HepG2 (cell line): ENCODE results near the gene H1-8. TPM values are rescaled to one million over a fixed set of nuclear protein-coding genes. Genes with fewer than 3 reads are reported as not detected.
A peak's percentile ranks its signal among the peaks of the same experiment; 100 is the strongest.

Experiments used
- CEBPG ChIP-seq: IDR thresholded peaks from 2 replicates; pipeline ENCODE4 v1.6.1; 2016
- CHD4 ChIP-seq: fragments of 200-600 bp; sonication (generic); IDR thresholded peaks from 2 replicates; pipeline ENCODE4 v1.7.0; 2017; ENCODE audit warnings: mild to moderate bottlenecking, low read length, borderline replicate concordance
- ELF3 ChIP-seq: IDR thresholded peaks from 2 replicates; pipeline ENCODE4 v1.6.1; 2016; ENCODE audit warnings: missing genetic modification reagents, missing compliant biosample characterization
- IKZF4 ChIP-seq: sonication (generic); formaldehyde crosslinking; IDR thresholded peaks from 2 replicates; pipeline ENCODE4 v1.5.1; 2020; ENCODE audit warnings: borderline replicate concordance, mild to moderate bottlenecking, low read depth, missing genetic modification reagents; ENCODE audit errors: not compliant biosample characterization
- IRF2 ChIP-seq: IDR thresholded peaks from 2 replicates; pipeline ENCODE4 v1.6.1; 2018; ENCODE audit warnings: missing genetic modification reagents, missing compliant biosample characterization
- KLF11 ChIP-seq: IDR thresholded peaks from 2 replicates; pipeline ENCODE4 v1.6.1; 2016; ENCODE audit warnings: missing compliant biosample characterization
- MAFF ChIP-seq: IDR thresholded peaks from 2 replicates; pipeline ENCODE4 v1.6.1; 2011; ENCODE audit warnings: low read depth, low read length, improper control_type of control experiment
- MTA3 ChIP-seq: sonication (generic); formaldehyde crosslinking; IDR thresholded peaks from 2 replicates; pipeline ENCODE4 v1.4.0; 2020; ENCODE audit warnings: missing genetic modification reagents
- NR3C1 ChIP-seq: sonication (generic); formaldehyde crosslinking; IDR thresholded peaks from 2 replicates; pipeline ENCODE4 v1.4.0; 2020; ENCODE audit warnings: missing genetic modification reagents
- RXRB ChIP-seq: IDR thresholded peaks from 2 replicates; pipeline ENCODE4 v1.6.1; 2016; ENCODE audit warnings: borderline replicate concordance, missing genetic modification reagents, missing compliant biosample characterization
- TBX2 ChIP-seq: sonication (generic); formaldehyde crosslinking; IDR thresholded peaks from 2 replicates; pipeline ENCODE4 v1.5.0; 2020; ENCODE audit warnings: missing genetic modification reagents, mild to moderate bottlenecking, borderline replicate concordance
- ZBTB3 ChIP-seq: sonication (generic); formaldehyde crosslinking; IDR thresholded peaks from 2 replicates; pipeline ENCODE4 v1.4.0; 2020; ENCODE audit warnings: low read depth, mild to moderate bottlenecking, moderate library complexity, missing genetic modification reagents, borderline replicate concordance
- ZFP41 ChIP-seq: sonication (generic); formaldehyde crosslinking; IDR thresholded peaks from 2 replicates; pipeline ENCODE4 v1.4.0; 2020; ENCODE audit warnings: mild to moderate bottlenecking, missing genetic modification reagents, borderline replicate concordance
- ZNF225 ChIP-seq: sonication (generic); formaldehyde crosslinking; IDR thresholded peaks from 2 replicates; pipeline ENCODE4 v1.4.0; 2020; ENCODE audit warnings: mild to moderate bottlenecking, missing genetic modification reagents
- ZNF558 ChIP-seq: sonication (generic); formaldehyde crosslinking; IDR thresholded peaks from 2 replicates; pipeline ENCODE4 v1.9.0; 2022; ENCODE audit warnings: mild to moderate bottlenecking, missing genetic modification reagents, borderline replicate concordance
- polyA plus RNA-seq, 8 experiments: library from polyadenylated mRNA; depleted of rRNA in 3 of 8; stranded (reverse) in 7 of 8; unstranded in 1 of 8; fragments of >200 nt; fragmentation: Illumina TruSeq in 4 of 8; extraction: Trizol in 4 of 8; gene quantifications; 2 replicates each; pipeline versions ENCODE4 v1.2.1 to v1.2.3, GENCODE V29; 2011 to 2016; ENCODE audit warnings: low read depth in 4 of 8, missing spikeins in 1 of 8, mixed read lengths in 1 of 8; ENCODE audit not compliant: insufficient read depth in 1 of 8
- total RNA-seq, 5 experiments: library from RNA; depleted of rRNA; stranded (reverse); fragments of >200 nt; fragmentation: Illumina TruSeq; extraction: Trizol; gene quantifications; 2 replicates each; pipeline ENCODE4 v1.2.3, GENCODE V29; 2016; ENCODE audit warnings: low read depth in 1 of 5
- TF ChIP-seq, protein P1 (sequence below): sonication (generic); formaldehyde crosslinking; IDR thresholded peaks from 2 replicates; pipeline ENCODE4 v1.5.0; 2020; ENCODE audit warnings: mild to moderate bottlenecking, missing genetic modification reagents, borderline replicate concordance
- TF ChIP-seq, protein P2 (sequence below): sonication (generic); formaldehyde crosslinking; IDR thresholded peaks from 2 replicates; pipeline ENCODE4 v1.8.0; 2022; ENCODE audit warnings: low read depth, missing genetic modification reagents
- TF ChIP-seq, protein P3 (sequence below): sonication (generic); formaldehyde crosslinking; conservative IDR thresholded peaks from 2 replicates; pipeline ENCODE4 v1.4.0; 2020; ENCODE audit warnings: missing genetic modification reagents

H1-8 gene
- total and polyA plus RNA-seq, 2 of the 13 experiments (the other 11 are each of a cell fraction or from before 2014, with no cell fraction given), result 0.08 TPM; not detected in 1

DNA sequence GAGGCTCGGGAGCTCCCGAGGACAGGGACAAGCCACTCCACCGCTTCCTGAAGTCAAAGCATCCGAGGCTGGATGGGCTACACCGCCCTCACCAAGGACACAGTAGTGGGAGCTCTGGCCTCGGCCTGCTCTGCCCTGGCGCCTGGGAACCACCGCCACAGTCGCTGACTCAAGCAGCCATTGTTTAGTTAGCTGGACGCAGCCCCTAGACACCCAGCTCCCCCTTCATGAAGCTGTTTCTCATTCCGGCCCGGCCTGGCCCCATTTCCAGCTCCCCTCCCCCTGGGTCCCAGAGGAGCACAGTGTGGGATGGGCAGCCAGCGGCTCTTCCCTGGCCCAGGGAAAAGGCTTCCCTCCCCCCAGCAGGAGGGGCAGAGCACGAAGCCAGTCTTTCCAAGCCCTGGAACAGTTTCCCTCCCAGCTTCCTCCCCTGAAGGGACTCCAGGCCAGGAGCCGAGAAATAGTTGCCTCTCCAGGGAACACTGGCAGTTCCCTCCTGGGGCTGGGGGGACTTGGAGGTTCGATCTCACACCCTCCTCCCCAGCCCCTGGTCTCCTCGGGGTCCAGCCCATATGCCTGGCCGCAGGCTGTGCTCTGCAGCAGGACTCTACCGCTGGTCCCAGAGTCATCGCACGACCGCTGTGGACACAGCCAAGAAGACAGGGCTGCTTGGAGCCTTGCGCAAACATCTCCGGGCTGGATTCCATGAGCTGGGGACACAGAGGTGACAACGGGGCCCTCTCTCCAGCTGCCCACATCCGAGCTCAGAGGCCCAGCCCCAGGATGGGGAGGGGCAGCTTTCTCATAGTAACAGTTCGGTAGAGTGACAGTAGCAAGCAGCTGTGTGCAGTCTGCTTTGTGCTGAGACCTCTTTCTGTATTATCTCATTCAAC, 53.5 kb downstream of the H1-8 start (continued):
- TF ChIP-seq, protein P1, sequence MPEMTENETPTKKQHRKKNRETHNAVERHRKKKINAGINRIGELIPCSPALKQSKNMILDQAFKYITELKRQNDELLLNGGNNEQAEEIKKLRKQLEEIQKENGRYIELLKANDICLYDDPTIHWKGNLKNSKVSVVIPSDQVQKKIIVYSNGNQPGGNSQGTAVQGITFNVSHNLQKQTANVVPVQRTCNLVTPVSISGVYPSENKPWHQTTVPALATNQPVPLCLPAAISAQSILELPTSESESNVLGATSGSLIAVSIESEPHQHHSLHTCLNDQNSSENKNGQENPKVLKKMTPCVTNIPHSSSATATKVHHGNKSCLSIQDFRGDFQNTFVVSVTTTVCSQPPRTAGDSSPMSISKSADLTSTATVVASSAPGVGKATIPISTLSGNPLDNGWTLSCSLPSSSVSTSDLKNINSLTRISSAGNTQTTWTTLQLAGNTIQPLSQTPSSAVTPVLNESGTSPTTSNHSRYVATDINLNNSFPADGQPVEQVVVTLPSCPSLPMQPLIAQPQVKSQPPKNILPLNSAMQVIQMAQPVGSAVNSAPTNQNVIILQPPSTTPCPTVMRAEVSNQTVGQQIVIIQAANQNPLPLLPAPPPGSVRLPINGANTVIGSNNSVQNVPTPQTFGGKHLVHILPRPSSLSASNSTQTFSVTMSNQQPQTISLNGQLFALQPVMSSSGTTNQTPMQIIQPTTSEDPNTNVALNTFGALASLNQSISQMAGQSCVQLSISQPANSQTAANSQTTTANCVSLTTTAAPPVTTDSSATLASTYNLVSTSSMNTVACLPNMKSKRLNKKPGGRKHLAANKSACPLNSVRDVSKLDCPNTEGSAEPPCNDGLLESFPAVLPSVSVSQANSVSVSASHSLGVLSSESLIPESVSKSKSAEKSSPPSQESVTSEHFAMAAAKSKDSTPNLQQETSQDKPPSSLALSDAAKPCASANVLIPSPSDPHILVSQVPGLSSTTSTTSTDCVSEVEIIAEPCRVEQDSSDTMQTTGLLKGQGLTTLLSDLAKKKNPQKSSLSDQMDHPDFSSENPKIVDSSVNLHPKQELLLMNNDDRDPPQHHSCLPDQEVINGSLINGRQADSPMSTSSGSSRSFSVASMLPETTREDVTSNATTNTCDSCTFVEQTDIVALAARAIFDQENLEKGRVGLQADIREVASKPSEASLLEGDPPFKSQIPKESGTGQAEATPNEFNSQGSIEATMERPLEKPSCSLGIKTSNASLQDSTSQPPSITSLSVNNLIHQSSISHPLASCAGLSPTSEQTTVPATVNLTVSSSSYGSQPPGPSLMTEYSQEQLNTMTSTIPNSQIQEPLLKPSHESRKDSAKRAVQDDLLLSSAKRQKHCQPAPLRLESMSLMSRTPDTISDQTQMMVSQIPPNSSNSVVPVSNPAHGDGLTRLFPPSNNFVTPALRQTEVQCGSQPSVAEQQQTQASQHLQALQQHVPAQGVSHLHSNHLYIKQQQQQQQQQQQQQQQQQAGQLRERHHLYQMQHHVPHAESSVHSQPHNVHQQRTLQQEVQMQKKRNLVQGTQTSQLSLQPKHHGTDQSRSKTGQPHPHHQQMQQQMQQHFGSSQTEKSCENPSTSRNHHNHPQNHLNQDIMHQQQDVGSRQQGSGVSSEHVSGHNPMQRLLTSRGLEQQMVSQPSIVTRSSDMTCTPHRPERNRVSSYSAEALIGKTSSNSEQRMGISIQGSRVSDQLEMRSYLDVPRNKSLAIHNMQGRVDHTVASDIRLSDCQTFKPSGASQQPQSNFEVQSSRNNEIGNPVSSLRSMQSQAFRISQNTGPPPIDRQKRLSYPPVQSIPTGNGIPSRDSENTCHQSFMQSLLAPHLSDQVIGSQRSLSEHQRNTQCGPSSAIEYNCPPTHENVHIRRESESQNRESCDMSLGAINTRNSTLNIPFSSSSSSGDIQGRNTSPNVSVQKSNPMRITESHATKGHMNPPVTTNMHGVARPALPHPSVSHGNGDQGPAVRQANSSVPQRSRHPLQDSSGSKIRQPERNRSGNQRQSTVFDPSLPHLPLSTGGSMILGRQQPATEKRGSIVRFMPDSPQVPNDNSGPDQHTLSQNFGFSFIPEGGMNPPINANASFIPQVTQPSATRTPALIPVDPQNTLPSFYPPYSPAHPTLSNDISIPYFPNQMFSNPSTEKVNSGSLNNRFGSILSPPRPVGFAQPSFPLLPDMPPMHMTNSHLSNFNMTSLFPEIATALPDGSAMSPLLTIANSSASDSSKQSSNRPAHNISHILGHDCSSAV (CRISPR knock-in tag), result no peak
- TF ChIP-seq ZNF558 (CRISPR knock-in tag) (0 out of 2 replicates have a peak, but pooled peaks have one; percentile 65), IKZF4 (CRISPR knock-in tag) (no peak), IRF2 (CRISPR knock-in tag) (peak; percentile 24), ZFP41 (CRISPR knock-in tag) (peak; percentile 32; the same call in 1 of the 2 replicates), MAFF (no peak), ELF3 (CRISPR knock-in tag) (peak; percentile 66; the same call in 1 of the 2 replicates), RXRB (peak; percentile 68), TBX2 (CRISPR knock-in tag) (peak; percentile 91), KLF11 (CRISPR knock-in tag) (no peak; the same call in 1 of the 2 replicates), MTA3 (CRISPR knock-in tag) (no peak), ZNF225 (CRISPR knock-in tag) (no peak), NR3C1 (CRISPR knock-in tag) (no peak), CHD4 (no peak), ZBTB3 (no peak), CEBPG (CRISPR knock-in tag) (peak; percentile 96)
- TF ChIP-seq, protein P2, sequence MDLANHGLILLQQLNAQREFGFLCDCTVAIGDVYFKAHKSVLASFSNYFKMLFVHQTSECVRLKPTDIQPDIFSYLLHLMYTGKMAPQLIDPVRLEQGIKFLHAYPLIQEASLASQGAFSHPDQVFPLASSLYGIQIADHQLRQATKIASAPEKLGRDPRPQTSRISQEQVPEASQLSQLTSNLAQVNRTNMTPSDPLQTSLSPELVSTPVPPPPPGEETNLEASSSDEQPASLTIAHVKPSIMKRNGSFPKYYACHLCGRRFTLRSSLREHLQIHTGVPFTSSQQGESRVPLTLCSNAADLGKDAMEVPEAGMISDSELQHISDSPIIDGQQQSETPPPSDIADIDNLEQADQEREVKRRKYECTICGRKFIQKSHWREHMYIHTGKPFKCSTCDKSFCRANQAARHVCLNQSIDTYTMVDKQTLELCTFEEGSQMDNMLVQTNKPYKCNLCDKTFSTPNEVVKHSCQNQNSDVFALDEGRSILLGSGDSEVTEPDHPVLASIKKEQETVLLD (CRISPR knock-in tag), result no peak
- TF ChIP-seq, protein P3, sequence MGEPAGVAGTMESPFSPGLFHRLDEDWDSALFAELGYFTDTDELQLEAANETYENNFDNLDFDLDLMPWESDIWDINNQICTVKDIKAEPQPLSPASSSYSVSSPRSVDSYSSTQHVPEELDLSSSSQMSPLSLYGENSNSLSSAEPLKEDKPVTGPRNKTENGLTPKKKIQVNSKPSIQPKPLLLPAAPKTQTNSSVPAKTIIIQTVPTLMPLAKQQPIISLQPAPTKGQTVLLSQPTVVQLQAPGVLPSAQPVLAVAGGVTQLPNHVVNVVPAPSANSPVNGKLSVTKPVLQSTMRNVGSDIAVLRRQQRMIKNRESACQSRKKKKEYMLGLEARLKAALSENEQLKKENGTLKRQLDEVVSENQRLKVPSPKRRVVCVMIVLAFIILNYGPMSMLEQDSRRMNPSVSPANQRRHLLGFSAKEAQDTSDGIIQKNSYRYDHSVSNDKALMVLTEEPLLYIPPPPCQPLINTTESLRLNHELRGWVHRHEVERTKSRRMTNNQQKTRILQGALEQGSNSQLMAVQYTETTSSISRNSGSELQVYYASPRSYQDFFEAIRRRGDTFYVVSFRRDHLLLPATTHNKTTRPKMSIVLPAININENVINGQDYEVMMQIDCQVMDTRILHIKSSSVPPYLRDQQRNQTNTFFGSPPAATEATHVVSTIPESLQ (CRISPR knock-in tag), result no peak; the same call in 1 of the 2 replicates
